CD4-positive, alpha-beta T cell treated with Interferon gamma for 1 hour (primary cell): Measurements from ENCODE around the gene KSR2.
"Not testable (repeated sequence)": the region's sequence is repeated elsewhere in the genome, so short reads cannot be mapped to it uniquely, and the experiment has no call there.

Source experiments
- DNase-seq: peaks from one replicate; pipeline ENCODE4 v3.0.0-alpha.2; 2020

KSR2 gene

DNA sequence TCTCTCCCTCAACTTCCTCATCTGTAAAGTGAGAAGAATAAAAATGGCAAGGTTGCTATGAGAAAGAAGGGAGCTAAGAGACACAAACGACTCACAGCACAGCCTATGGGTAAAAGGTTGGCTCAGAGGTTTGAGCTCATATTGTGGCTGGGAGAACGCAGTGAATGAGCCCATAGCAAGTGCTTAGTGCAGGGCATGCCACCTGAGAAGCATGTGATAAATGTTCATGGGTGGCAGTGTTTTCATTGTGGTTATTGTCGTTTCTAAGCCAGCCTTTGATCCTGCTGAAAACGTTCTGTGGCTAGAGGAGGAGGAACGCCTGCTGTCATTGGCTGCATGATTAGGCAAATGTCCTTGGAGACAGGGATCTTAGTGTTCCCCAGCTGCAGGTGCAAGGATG lies 150.4 kb downstream of the KSR2 start:
- no peak for DNase-seq

DNA sequence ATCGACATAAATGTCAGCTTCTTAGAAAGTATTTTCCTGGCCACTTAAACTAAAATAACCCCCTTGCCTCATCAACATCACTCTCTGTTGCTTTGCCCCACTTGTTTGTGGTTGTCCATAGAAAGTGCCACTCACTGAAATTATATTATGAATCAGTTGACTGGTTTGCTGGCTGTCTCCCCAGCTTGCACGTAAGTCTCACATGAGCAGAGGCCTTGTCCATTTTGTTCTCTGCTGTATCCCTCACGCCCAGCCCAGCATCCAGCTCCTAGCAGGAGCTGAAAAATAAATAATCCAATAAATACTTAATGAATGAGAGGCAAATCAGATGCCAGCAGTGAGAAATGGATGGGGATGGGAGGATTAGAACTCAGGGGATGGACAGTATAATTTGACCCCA lies 159.3 kb downstream of the KSR2 start:
- no peak for DNase-seq

DNA sequence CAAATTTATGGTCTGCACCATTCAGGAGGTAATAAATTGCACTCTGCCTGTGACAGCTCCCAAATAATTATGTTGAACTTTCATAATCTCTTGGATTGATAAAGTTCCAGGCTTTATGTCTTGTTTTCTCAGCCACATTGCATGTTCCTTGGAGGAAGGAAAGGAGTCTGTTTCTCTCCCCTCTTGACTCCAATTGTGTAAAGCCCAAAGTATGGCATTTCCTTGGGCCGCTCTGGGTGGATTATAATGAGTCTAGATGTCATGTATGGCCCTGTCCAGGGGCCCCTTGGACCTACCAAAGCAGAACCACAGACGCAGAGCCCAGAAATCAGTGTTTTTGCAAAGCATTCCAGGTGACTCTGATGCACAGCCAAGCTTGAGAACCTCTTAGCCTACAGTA lies 160.8 kb downstream of the KSR2 start:
- DNase-seq: no peak

DNA sequence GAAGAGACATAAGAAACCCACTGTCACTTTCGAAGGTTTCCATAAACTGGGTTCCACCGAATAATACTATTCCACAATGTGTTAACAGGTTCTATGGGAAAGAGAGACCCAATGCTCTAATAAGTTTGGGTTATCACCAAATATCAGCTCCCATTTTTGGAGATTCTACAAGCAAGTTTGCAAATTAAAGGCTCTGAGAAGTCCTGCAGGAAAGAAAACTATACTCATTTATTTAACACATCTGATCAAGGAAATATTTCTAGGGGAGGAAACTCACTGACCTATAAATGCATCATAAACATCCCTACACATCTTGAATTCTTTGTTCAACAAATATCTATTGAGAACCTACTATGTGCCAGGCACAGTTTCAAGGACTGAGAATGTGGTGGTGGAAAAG lies 161.4 kb downstream of the KSR2 start:
- no peak for DNase-seq

DNA sequence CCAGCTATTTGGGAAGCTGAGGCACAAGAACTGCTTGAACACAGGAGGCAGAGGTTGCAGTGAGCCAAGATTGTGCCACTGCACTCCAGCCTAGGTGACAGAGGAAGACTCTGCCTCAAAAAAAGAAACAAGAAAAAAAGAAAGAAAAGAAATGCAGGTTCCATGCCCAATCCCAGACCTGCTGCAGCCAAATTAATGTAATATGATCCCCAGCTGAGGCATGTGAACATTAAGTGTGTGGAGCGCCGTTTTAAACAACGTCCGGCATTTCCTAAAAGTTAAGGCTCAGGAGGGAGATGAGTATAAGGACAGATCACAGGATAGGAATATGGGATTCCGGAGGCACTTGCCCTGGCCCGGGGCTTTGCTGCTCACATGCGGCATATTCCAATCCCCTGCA lies 162.9 kb downstream of the KSR2 start:
- DNase-seq: no peak

DNA sequence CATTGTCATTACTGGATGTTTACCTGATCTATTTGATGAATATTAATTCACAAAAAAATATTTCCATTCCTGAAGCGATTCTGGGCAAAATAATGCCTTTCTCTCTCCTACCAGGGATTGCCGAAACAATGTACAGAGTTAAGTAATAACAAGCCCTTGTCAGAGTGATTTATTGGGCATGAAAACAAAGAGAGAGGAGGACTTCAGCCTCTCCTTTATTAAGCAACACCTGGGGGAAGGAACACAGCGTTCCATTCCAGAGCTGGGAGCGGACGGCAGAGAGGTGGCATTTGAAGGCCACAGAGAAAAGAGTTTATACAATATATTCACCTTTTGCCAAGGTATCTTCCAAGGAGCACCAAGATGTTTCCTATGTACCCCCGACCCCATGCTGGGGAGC lies 165.8 kb downstream of the KSR2 start:
- no peak for DNase-seq

DNA sequence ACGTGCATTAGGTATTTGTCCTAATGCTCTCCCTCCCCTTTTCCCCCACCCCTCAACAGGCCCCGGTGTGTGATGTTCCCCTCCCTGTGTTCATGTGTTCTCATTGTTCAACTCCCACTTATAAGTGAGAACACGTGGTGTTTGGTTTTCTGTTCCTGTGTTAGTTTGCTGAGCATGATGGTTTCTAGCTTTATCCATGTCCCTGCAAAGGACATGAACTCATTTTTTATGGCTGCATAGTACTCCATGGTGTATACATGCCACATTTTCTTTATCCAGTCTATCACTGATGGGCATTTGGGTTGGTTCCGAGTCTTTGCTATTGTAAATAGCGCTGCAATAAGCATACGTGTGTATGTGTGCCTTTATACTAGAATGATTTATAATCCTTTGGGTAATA lies 168.1 kb downstream of the KSR2 start:
- DNase-seq: not testable (repeated sequence)

DNA sequence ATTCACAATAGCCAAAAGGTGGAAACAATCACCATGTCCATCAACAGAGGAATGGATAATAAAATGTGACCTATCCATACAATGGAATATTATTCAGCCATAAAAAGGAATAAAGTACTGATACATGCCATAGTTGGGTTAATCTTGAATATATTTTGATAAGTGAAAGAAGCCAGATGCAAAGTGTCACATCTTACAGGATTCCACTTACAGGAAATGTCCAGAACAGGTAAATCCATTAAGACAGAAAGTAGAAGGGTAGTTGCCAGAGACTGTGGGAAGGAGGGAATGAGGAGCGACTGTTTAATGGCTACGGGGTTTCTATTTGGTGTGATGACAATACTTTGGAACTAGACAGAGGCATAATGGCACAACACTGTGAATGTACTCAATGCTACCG lies 171.6 kb downstream of the KSR2 start:
- no peak for DNase-seq

DNA sequence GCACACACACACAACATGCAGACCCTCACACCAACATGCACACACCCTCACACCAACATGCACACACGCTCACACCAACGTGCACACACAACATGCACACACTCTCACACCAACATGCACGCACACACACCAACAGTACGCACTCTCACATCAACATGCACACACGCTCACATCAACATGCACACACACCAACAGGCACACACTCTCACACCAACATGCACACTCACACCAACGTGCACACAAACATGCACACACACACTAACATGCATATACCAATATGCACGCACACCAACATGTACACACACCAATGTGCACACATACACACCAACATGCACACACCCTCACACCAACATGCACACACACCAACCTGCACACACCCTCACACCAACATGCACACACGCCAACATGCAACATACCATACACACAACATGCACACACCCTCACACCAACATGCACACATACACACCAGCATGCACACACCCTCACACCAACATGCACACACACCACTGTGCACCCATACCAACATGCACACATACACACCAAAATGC lies 175.8 kb downstream of the KSR2 start:
- DNase-seq: no peak

DNA sequence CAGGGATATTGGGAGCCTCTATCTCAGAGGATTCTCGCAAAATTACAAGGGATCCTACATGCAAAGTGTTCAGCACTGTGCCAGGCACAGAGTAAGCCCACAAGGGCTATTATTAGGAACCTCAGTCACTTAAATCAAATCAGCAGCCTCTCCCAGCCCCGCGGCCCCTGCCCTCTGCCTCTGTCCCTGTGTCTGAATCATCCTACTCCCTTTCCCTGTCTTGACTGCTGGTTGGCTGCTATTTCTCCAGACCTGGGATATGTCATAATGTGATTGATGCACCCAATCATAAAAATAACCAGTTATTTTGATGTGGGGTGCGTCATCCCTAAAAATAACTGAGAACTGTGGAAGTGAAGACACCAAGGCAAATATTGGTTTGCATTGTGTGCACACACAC lies 176.3 kb downstream of the KSR2 start:
- DNase-seq: no peak

DNA sequence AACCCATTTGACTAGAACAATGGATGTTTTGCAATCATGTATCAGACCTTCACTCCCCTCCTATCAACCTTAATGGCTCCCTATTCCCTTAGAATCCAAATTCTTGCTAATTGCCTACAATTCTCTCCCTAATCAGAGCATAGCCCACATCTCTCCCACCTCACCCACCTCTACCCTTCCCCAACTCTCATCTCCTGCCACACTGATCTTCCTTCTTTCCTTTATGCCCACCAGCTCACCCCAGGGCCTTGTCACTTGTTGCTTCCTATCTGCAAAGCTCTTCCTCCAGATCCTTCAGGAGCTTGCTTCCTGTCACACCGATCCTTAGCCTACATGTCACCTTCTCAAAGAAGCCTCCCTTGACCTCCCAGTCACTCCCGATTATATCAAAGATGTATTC lies 177.8 kb downstream of the KSR2 start:
- DNase-seq: no peak

DNA sequence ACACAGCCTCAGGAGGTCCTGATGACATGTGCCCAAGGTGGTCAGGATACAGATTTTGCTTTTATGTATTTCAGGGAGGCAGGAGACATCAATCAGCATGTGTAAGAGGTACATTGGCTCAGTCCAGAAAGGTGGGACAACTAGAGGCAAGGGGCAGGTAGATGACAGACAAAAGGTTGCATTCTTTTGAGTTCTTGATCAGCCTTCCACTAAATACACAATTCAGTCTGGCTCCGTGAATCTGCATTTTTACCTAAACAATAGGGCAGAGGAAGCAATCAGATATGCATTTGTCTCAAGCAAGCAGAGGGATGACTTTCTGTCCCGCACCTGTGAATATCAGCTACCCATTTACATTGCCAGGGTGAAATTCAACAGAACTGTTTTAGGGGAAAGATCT lies 178.6 kb downstream of the KSR2 start:
- no peak for DNase-seq

DNA sequence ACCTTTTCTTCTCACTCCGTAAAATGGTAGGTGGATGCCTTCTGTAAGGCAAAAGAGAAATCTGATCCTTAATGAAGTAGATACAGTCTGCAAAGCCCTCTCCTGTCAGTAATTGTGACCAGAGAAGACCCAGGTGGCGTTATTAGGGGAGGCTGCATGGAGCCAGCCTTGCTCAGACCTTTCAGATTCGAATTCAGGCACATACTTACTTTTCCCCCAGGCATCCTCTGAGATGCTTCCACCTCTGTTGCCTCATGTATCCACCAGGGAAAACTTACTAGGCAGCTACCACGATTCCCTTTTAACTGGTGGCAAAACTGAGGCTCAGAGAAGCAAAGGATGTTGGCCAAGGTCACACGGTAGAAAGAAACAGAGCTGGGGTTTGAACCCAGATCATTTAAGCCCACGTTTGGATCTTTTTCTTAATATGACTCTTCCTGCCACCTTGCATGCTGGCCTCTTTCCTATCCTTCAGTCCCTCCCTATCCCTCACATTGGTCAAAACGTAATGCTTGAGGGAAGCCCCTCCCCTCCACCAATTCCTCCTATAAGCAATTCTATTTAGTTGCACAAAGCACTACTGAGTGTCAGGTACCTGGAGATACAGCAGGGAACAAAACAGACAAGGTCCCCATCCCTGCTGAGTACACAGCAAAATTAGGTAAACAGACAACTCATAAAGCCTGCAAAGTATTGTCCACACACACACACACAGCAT lies 179.4 kb downstream of the KSR2 start:
- DNase-seq: no peak

DNA sequence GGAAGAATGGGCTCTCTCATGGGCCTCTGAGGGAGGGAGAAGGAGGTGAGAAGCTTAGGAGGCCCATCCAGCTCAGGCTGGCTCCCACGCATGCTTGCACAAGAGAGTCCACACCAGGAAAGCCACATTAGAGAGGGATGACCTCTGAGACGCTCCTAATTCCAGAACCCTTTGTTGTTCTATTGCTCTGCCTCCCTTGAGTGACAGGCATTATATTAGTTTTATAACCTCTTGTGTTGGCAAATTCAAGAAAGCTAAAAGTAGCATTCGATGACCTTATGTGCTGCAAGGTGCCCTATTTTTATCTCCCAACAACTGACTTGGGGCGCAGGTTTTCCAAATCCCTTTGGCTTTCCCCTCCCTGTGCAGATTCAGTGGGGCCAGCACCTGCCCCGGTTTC lies 190.1 kb downstream of the KSR2 start:
- no peak for DNase-seq

DNA sequence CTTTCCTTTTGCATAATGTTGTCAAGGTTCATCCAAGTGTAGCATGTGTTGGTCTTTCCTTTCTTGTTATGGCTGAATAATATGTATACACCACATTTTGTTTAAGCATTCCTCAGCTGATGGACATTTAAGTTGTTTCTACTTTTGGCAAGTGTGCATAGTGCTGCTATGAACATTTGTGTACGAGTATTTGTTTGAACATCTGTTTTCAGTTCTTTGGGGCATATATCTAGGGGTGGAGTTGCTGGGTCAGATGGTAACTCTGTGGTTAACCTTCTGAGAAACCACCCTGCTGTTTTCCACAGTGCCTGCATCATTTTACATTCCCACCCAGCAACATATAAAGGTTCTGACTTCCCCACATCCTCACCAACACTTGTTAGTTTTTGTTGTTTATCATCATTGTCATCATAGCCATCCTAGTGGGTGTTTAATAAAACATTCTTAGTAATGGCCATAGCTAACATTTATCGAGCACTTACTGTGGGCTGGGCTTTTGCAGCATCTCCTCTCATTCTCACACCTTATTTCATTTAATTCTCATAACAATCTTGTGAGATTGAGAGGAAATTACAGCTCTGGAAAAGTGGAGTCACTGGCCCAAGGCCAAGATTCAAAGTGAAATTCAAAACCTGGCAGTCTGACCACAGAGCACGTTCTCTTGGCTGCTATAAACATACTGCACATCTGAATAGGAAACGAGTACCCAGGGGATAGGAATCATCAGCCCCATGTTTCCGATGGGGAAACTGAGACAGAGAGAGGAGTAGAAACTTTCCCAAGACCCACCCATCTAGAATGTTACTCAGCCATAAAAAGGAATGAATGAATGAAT lies 193.6 kb downstream of the KSR2 start:
- DNase-seq: no peak

DNA sequence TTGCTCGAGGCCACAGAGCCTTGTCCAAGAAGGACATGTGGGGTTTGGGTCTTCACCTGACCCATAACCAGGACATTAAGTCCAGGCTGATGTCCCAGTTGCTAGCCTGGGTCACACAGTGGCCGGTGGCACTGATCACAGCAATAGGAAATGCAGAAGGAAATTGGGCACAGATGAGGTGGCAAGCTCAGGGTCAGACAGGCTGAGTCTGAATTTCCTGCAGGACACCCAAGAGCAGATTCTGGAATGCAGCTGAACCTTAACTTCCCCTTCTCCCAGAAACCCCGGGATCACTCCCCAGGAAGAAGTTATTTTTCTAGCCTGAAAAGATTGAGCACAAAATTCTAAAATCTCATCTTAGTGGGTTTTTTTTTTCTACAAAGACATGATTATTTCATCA lies 199.9 kb downstream of the KSR2 start:
- DNase-seq: no peak

DNA sequence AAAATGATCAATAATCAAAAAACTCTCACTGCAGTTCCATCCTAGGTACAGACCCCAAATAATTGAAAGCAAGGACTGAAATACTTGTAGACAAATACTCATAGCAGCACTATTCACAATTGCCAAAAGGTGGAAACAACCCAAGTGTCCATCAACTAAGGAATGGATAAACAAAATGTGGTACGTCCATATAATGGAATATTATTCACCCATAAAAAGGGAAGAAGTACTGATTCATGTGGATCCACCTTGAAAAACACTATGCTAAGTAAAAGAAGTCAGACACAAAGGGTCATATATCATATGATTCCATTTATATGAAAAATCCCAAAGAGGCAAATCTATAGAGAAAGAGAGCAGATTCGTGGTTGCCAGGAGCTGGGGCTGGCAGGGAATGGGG lies 202.8 kb downstream of the KSR2 start:
- no peak for DNase-seq

DNA sequence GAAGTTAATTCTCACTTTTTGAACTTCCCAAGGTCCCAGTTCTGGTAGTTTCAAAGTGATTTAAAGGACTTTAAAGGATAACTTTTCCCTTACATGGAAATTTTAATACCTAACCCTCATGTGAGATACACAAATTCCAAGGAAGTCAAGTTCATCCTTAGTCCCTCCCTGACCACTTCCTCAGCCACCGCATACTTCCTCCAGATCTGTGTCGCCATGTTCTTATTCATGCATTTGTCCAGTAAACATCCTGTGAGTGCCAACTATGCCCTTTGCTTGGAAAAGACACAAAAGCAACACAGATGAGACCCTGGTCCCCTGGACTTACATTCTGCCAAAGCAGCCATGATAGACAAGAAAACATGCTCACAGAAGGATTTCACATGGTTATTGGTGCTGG lies 206.6 kb downstream of the KSR2 start:
- no peak for DNase-seq

DNA sequence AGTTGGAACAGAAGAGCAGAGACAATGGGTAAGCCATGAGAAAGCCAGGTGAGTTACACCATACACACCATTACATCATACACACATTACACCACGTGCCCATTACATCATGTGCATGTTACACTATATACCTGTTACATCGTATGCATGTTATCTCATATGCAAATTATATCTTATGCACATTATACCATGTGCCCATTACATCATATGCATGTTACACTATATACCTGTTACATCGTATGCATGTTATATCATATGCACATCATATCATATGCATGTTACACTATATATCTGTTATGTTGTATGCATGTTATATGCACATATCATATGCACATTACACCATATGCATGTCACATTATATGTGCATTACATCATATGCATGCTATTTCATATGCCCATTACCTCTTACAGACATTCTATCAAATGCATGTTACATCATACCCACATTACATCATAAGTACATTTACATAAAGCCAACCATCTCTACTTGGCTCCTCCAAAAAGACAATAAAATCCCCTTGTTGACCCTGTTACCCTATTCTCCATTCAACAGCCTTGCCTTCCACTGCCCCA lies 207.2 kb downstream of the KSR2 start:
- no peak for DNase-seq

DNA sequence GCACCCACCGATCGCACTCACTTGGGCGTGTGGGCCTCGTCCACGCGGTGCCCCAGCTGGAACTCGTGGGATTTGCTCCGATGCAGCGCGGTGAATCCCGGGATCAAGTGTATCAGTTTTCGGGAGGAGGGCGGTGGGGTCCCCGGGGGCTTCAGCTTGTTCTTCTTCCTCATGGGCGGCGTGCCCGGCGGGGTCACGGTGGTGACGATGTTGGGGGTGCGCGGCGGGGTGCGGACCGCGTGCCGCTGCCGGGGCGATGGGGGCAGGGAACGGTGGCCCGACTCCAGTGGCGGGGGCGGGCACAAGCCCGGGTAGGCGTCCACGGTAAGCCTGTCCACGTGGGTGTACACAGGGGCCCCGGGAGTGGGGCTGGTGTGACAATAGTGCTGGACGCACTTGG lies 207.8 kb downstream of the KSR2 start:
- no peak for DNase-seq

DNA sequence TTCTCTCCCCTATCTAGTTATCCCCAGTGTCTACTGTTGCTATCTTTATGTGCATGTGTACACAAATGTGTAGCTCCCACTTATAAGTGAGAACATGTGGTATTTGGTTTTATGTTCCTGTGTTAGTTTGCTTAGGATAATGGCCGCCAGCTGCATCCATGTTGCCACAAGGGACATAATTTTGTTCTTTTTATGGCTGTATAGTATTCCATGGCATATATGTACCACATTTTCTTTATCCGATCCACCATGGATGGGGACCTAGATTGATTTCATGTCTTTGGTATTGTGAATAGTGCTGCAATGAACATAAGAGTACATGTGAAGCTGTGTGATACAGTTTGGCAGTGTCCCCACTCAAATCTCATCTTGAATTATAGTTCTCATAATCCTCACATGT lies 218.1 kb downstream of the KSR2 start:
- DNase-seq: no peak

DNA sequence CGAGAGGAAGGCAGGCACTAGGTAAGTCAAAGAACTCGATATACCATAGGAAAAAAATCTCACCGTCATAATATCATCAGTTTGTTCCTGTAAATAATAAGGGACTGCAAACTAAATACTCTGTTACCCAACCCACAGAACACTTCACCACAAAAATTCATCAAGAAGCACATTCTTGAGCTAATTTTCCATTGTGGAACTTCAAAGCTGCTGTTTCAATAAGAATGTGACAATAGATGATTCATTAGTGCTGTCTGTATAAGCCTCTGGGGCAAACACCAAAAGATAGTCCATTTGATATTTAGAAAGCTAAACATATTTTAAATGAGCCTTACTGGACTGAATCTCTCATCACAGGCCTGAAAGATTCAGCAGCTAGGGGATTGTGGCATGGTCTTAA lies 219.4 kb downstream of the KSR2 start:
- no peak for DNase-seq

DNA sequence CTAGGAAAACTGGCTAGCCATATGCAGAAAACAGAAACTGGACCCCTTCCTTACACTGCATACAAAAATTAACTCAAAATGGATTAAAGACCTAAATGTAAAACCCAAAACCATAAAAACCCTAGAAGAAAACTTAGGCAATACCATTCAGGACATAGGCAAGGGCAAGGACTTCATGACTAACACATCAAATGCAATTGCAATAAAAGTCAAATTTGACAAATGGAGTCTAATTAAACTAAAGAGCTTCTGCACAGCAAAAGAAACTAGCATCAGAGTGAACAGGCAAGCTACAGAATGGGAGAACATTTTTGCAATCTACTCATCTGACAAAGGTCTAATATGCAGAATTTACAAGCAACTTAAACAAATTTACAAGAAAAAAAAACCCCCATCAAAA lies 222.4 kb downstream of the KSR2 start:
- DNase-seq: not testable (repeated sequence)

DNA sequence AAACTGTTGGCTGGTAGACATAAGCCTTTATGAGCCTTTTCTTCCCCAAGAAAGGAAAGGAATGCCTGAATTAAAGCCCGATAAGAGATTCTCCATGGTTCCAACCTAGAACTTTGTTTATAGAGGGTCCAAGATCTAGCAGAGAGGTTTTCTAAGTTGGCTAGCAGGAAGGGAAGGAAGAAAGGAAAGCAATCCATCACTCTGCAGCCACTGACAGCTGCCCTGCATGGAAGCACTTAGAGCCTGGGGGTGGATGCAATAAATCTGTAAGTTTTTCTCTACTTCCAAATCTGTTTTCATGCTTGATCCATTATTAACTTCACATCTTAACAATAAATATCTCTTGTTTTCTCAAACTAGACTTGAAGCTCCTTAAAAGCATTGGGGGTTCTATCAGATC lies 224.4 kb downstream of the KSR2 start:
- no peak for DNase-seq
